DMS153 (cell line): ENCODE measurements around the gene GCA.

Experiments used
- DNase-seq: peaks from one replicate; lab custom pipeline; 2025; lab: John Stamatoyannopoulos, UW

The GCA gene

GRCh38 chr2:162343824-162344616 is at the start of gene GCA:
Gene GCA, plus strand, starts transcription at chr2:162344132. Its CDS starts 117 bp downstream, at chr2:162344249.
- peak; percentile 97 for DNase-seq

- DNase-seq: no peak
Observed at GRCh38 chr2:162295009-162295408, 48.9 kb upstream of the GCA start.

GRCh38 chr2:162297925-162298552 is 45.9 kb upstream of the GCA start:
- peak; percentile 44 for DNase-seq

GRCh38 chr2:162298669-162299335 is 45.1 kb upstream of the GCA start:
- no peak for DNase-seq

- DNase-seq: no peak
Observed at GRCh38 chr2:162300266-162300665, 43.7 kb upstream of the GCA start.

- DNase-seq: peak; percentile 6
Observed at GRCh38 chr2:162301151-162301804, 42.7 kb upstream of the GCA start.

- no peak for DNase-seq
Observed at GRCh38 chr2:162301877-162302276, 42.1 kb upstream of the GCA start.

- no peak for DNase-seq
Observed at GRCh38 chr2:162305901-162306300, 38.0 kb upstream of the GCA start.

GRCh38 chr2:162308747-162309503 is 35.0 kb upstream of the GCA start:
- DNase-seq: no peak

- DNase-seq: no peak
Observed at GRCh38 chr2:162312853-162313252, 31.1 kb upstream of the GCA start.

GRCh38 chr2:162315938-162316337 is 28.0 kb upstream of the GCA start:
- no peak for DNase-seq

GRCh38 chr2:162316590-162316989 is 27.3 kb upstream of the GCA start:
- no peak for DNase-seq

- no peak for DNase-seq
Observed at GRCh38 chr2:162317058-162317742, 26.7 kb upstream of the GCA start.

GRCh38 chr2:162317861-162318327 is 26.0 kb upstream of the GCA start:
- no peak for DNase-seq

GRCh38 chr2:162318328-162319180 is 25.4 kb upstream of the GCA start, which contains the start of gene IFIH1:
Gene IFIH1, minus strand, starts transcription at chr2:162318684. Its CDS starts 377 bp downstream, at chr2:162318307.
- peak; percentile 74 for DNase-seq

GRCh38 chr2:162320864-162321517 is 22.9 kb upstream of the GCA start:
- DNase-seq: no peak

GRCh38 chr2:162324953-162325352 is 19.0 kb upstream of the GCA start:
- no peak for DNase-seq

- DNase-seq: no peak
Observed at GRCh38 chr2:162327134-162327769, 16.7 kb upstream of the GCA start.

- no peak for DNase-seq
Observed at GRCh38 chr2:162327806-162328205, 16.1 kb upstream of the GCA start.
